IPS-15b (cell line): ENCODE results near the gene KNOP1.

Experiments
- H3K27me3 ChIP-seq: one replicate; pipeline ENCODE4 v1.6.1; 2013; ENCODE audit warnings: low read length; ENCODE audit not compliant: control insufficient read depth, insufficient read depth
- H3K36me3 ChIP-seq: one replicate; pipeline ENCODE4 v1.6.1; 2013; ENCODE audit warnings: low read length; ENCODE audit not compliant: control insufficient read depth, insufficient read depth
- H3K4me1 ChIP-seq: one replicate; pipeline ENCODE4 v1.6.1; 2013; ENCODE audit warnings: mild to moderate bottlenecking, low read length; ENCODE audit not compliant: control insufficient read depth, insufficient read depth
- H3K4me3 ChIP-seq: one replicate; pipeline ENCODE4 v1.5.1; 2013; ENCODE audit warnings: low read depth, low read length
- H3K9ac ChIP-seq: one replicate; pipeline ENCODE4 v1.6.1; 2013; ENCODE audit warnings: low read depth, mild to moderate bottlenecking, low read length
- H3K9me3 ChIP-seq: one replicate; pipeline ENCODE4 v1.6.1; 2013; ENCODE audit warnings: mild to moderate bottlenecking, low read length; ENCODE audit not compliant: control insufficient read depth, insufficient read depth

KNOP1 gene, protein sequence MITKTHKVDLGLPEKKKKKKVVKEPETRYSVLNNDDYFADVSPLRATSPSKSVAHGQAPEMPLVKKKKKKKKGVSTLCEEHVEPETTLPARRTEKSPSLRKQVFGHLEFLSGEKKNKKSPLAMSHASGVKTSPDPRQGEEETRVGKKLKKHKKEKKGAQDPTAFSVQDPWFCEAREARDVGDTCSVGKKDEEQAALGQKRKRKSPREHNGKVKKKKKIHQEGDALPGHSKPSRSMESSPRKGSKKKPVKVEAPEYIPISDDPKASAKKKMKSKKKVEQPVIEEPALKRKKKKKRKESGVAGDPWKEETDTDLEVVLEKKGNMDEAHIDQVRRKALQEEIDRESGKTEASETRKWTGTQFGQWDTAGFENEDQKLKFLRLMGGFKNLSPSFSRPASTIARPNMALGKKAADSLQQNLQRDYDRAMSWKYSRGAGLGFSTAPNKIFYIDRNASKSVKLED

DNA sequence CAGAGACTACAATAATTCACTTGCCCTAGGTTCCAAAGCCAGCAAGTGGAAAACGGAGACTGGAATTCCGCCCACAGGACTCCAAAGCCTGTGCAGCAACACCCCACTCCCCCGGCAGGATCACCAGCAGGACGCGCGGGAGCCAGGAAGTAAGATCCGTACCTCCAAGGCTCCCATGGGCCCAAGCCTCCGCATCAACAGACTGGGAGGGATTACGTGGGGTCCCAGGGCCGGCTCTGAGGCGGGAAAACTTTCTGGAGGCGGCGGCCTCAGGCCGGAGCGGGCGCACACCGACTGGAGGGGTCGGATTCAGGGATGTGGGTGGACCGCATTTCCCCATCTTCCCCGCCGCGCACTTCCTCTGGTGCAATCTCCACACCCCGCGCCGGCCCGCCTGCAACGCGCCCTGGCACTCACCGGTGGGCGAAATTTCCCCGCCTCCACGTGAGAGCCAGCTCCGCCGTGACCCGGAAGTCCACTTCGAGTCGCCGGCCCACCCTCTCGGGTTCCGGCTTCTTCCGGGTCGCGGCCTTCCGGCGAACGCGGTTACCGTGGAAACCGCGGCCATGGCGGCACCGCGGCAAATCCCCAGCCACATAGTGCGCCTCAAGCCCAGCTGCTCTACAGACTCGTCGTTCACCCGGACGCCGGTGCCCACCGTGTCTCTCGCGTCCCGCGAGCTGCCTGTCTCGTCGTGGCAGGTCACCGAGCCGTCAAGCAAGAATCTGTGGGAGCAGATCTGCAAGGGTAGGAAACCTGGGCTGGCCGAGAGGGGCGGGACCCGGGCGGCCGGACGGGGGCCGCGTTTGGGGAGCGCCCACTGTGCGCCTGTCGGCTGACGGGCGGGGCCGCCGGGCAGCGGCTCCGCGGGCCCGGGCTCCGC lies at the start of gene KNOP1, which contains the start of gene IQCK:
Gene KNOP1 (minus strand): TSS at position 487 of the 883 bp plus-strand sequence. CDS start 3,192 bp downstream, outside the sequence.
Gene IQCK (plus strand): TSS at position 531 of the 883 bp plus-strand sequence. CDS start 36 bp downstream, at position 567.
- H3K9me3 ChIP-seq = no peaks in the 10 kb centered on the region
- H3K9ac ChIP-seq = peak within 1 kb of the TSS; percentile 96
- H3K4me3 ChIP-seq = peak within 1 kb of the TSS; percentile 75
- H3K4me1 ChIP-seq = peaks cover 9% of the 10 kb centered on the region
- no peaks in the 10 kb centered on the region for H3K27me3 ChIP-seq
- H3K36me3 ChIP-seq = peaks cover 18% of the 10 kb centered on the region

DNA sequence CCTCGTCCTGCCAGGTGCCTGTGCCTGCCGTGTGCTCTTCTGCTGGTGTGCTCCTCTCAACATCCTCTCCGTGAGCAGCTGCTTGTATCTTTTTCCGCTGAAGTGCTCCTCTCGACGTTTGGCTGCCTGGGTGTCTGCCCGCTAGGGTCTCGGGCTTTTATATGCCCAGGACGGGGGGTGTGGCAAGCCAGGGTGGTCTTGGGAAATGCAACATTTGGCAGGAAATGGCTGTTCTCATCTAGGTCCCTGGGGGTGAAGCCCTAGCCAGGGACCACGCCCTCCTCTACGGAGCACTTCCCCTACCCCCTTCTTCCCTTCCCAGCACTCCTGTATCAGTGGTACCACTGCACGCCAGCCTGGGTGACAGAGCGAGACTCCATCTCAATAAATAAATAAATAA lies 49.5 kb upstream of the KNOP1 start:
- Histone ChIP-seq H3K4me1 (peaks cover 12% of the 10 kb centered on the region), H3K27me3 (no peaks in the 10 kb centered on the region), H3K4me3 (no peak overlapping the region), H3K9ac (no peak overlapping the region), H3K9me3 (peaks cover 3% of the 10 kb centered on the region), H3K36me3 (no peaks in the 10 kb centered on the region)

DNA sequence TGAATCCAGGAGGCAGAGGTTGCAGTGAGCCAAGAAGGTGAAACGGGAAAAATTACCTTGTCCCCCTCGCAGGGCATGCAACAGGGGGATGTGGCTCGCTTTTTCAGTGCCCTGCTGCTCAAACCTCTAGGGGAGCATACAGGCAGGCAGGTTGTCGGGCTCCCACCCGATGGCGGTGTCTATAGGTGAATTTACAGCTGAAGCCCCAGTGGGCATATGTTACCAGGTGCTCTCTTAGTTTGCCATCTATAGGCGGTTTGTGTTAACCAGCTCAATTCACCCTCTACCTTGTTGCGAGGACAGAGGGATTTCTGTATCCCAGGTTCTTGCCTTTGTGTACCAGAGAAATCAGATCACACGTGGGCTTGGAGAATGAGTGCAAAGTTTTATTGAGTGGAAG lies 49.0 kb upstream of the KNOP1 start:
- Histone ChIP-seq H3K36me3 (no peaks in the 10 kb centered on the region), H3K27me3 (no peaks in the 10 kb centered on the region), H3K9me3 (peaks cover 3% of the 10 kb centered on the region), H3K4me1 (peaks cover 11% of the 10 kb centered on the region), H3K4me3 (no peak overlapping the region), H3K9ac (no peak overlapping the region)

DNA sequence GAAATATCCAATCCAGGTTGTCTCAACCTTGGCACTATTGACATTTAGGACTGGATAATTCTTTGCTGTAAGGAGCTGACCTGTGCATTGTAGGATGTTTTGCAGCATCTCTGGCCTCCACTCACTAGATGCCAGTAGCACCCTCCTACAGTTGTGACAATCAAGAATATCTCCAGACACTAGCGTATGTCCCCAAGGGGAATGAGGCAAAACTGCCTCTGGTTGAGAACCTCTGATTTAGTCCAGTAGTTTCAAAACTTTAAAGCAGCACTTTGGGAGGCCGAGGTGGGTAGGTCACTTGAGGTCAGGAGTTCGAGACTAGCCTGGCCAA lies 48.5 kb upstream of the KNOP1 start:
- Histone ChIP-seq H3K9ac (no peak overlapping the region), H3K27me3 (no peaks in the 10 kb centered on the region), H3K4me3 (no peak overlapping the region), H3K9me3 (peaks cover 3% of the 10 kb centered on the region), H3K4me1 (peaks cover 8% of the 10 kb centered on the region), H3K36me3 (no peaks in the 10 kb centered on the region)

DNA sequence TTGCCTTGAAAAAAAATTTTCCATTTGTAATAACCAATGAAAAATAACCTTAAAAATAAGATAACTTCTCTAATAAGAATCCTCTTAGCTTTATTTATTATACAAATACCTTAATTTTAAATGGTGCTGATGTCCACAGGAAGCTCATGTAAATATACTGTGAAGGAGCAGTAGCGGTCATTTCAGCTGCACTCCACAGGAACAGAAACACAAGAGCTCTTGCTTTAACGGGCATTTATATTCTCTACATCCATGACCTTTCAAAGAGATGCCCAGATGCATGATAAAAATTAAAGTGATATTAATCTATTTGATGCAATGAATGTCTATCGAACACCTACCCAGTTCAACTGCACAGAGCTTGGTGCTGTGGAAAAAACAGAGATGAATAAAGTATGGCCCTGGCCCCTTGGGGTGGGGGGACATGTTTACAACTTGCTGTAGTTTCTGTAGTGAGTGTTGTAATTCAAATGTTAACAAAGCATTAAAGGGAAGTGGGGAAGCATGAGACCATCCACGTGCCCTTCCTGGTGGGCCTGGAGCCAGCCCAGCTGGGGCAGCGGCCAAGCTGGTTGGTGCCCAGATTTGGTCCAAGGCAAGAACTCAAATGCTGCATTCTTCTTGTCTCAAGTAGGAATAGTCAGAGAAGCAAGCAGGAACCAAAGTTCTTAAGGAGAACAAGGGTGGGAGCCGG lies 48.0 kb upstream of the KNOP1 start:
- Histone ChIP-seq H3K9me3 (peaks cover 3% of the 10 kb centered on the region), H3K27me3 (no peaks in the 10 kb centered on the region), H3K4me1 (peaks cover 8% of the 10 kb centered on the region), H3K4me3 (no peak overlapping the region), H3K36me3 (no peaks in the 10 kb centered on the region), H3K9ac (no peak overlapping the region)

DNA sequence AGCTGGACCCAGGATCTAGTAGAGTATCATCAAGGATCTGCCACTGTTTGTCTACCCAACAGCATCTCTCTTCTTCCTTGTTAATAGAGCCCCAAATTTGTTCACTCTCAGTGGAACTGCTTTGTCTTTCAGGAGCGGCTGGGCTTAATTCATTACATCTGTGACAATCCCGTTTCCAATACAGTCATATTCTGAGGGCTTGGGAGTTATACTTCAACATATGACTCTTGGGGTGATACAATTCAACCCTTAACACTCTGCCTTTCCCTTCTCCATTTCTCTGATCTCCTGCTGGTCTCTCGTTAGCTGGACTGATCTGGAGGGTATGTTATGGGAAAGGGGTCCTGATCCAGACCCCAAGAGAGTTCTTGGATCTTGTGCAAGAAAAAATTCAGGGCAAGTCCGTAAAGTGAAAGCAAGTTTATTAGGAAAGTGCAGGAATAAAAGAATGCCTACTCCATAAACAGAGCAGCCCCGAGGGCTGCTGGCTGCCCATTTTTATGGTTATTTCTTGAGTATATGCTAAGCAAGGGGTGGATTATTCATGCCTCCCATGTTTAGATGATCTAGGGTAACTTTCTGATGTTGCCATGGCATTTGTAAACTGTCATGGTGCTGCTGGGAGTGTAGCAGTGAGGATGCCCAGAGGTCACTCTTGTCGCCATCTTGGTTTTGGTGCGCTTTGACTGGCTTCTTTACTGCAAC lies 42.5 kb upstream of the KNOP1 start:
- Histone ChIP-seq H3K27me3 (no peaks in the 10 kb centered on the region), H3K9ac (no peak overlapping the region), H3K9me3 (no peaks in the 10 kb centered on the region), H3K36me3 (no peaks in the 10 kb centered on the region), H3K4me3 (no peak overlapping the region), H3K4me1 (no peaks in the 10 kb centered on the region)

DNA sequence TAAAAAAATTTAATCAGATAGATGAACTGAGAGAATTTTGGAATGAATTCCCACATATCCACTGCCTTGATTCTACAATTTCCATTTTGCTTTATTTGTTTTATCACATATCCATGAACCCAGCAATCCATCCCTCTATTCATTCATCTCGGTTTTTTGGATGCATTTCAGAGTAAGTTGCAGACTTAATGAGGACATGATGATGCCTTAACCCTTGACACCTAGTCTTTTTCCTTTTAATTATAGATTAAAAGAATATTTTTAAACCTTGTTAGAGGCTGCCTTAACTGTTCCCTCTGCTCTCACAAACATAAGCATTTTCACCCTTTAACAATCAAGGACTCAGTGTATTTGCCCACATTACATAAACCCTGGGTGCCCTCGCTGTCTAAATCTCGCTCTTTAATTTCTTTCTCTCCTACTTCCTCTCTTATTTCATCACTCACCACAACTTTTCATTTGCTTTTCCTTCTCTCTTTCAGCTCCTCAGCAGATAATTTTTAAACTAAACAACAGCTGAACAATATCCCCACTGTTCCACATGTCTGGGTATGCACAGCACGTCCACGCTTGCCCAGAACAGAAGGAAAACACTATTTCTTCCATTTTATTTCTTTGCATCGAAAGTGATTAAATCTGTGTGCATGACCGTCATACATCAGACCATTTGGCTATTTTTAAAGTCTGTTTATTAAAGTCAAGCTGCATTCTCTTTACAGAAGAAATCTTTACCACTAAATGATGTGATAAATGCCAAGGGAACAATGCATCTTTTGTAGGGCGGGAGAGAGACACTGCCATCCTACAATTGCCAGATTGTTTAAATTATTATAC lies 40.0 kb upstream of the KNOP1 start:
- Histone ChIP-seq H3K4me3 (no peak overlapping the region), H3K27me3 (no peaks in the 10 kb centered on the region), H3K4me1 (no peaks in the 10 kb centered on the region), H3K36me3 (no peaks in the 10 kb centered on the region), H3K9ac (no peak overlapping the region), H3K9me3 (no peaks in the 10 kb centered on the region)

DNA sequence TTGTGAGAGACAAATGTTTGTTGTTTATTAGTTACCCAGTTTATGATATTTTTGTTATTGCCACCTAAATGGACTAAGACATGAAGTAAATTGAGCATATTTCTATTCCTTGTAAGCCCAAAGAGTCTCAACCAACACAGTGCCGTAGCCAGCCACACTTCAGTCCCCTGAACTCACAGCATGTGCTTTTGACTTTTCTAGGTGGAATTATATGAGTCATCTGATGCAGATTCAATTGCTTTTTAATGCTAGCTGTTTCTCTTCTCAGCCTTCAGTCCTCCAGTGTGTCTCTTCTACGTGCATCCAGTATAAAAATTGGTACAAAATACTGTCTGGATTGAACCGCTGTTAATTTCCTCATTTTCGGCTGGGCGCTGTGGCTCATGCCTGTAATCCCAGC lies 39.0 kb upstream of the KNOP1 start:
- Histone ChIP-seq H3K36me3 (no peaks in the 10 kb centered on the region), H3K4me1 (no peaks in the 10 kb centered on the region), H3K27me3 (no peaks in the 10 kb centered on the region), H3K9ac (no peak overlapping the region), H3K4me3 (no peak overlapping the region), H3K9me3 (no peaks in the 10 kb centered on the region)

DNA sequence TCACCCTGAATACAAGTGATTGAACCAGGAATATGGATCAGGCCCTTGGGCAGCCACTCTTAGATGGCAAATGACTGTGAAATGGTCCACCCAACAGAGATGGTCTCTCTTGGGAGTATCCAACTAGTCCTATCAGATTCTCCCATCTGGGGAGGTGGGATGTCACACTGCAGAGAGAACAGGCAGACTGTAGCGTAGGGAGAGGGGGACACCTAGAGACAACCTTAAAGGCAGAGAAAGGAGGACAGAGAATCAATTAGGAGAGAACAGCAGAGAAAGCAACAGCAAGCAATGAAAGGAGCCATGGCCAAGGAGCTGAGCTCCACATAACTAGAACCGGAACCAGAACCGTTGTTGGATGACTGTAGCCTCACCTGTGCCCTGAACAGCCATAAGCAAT lies 37.2 kb upstream of the KNOP1 start:
- no peaks in the 10 kb centered on the region for H3K9me3 ChIP-seq
- no peak overlapping the region for H3K9ac ChIP-seq
- H3K4me3 ChIP-seq = no peak overlapping the region
- no peaks in the 10 kb centered on the region for H3K36me3 ChIP-seq
- H3K27me3 ChIP-seq = no peaks in the 10 kb centered on the region
- no peaks in the 10 kb centered on the region for H3K4me1 ChIP-seq

DNA sequence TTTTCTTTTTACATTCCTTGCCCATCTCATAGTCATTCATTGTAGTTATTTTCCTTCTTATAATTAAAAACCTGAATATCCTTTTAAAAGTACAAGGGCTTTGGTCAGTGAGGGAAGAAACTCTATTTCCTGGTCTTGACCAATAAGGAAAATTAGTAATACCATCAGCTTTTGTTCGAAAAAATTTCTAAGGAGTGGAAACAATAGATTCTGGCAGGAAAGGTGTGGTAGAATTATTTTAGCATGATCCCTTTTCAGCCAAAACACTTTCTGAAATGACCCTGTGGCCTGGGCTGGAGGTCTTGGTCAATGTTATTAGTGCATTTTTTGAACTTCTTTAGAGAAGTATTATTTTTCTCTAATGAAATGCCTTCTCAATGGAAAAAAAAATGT lies 36.6 kb upstream of the KNOP1 start:
- Histone ChIP-seq H3K36me3 (no peaks in the 10 kb centered on the region), H3K9ac (no peak overlapping the region)

More for the DNA sequence above, 36.6 kb upstream of the KNOP1 start:
- no peak overlapping the region for H3K4me3 ChIP-seq
- no peaks in the 10 kb centered on the region for H3K27me3 ChIP-seq
- H3K9me3 ChIP-seq = no peaks in the 10 kb centered on the region
- H3K4me1 ChIP-seq = no peaks in the 10 kb centered on the region
